A549 (cell line): ENCODE measurements around the gene PSMB10.

ENCODE experiments used
- CHD4 ChIP-seq: fragments of 200-600 bp; sonication (generic); IDR thresholded peaks from 2 replicates; pipeline ENCODE4 v1.6.1; 2016; ENCODE audit warnings: antibody characterized with exemption, mild to moderate bottlenecking, borderline replicate concordance
- HOXB13 ChIP-seq: fragments of 250-450 bp; sonication (Bioruptor Pico); IDR thresholded peaks from 2 replicates; pipeline ENCODE4 v1.5.0; 2020; ENCODE audit warnings: low read depth, mild to moderate bottlenecking, moderate library complexity
- KDM1A ChIP-seq: fragments of 200-600 bp; sonication (generic); IDR thresholded peaks from 2 replicates; pipeline ENCODE4 v1.6.1; 2016; ENCODE audit warnings: low read depth, mild to moderate bottlenecking
- MAZ ChIP-seq: fragments of 150-350 bp; IDR thresholded peaks from 2 replicates; pipeline ENCODE4 v1.6.1; 2014; ENCODE audit warnings: antibody characterized with exemption, low read depth, low read length, borderline replicate concordance
- RAD21 ChIP-seq, 2 experiments: fragments of >200 bp in 1 of 2; sonication (Bioruptor Twin) in 1 of 2; formaldehyde crosslinking in 1 of 2; IDR thresholded peaks in 1 of 2; conservative IDR thresholded peaks in 1 of 2; 2 replicates in 1 of 2; 3 replicates in 1 of 2; pipeline ENCODE4 v1.6.1; 2012 to 2018; ENCODE audit warnings: inconsistent platforms in 1 of 2
- RCOR1 ChIP-seq: fragments of 150-350 bp; IDR thresholded peaks from 2 replicates; pipeline ENCODE4 v1.6.1; 2014; ENCODE audit warnings: antibody characterized with exemption, low read length, low read depth
- TF ChIP-seq, protein P1 (sequence below): fragments of >200 bp; sonication (Bioruptor Twin); formaldehyde crosslinking; IDR thresholded peaks from 3 replicates; pipeline ENCODE4 v1.5.1; 2016
- TF ChIP-seq, protein P2 (sequence below): fragments of 450-650 bp; IDR thresholded peaks from 2 replicates; pipeline ENCODE4 v1.6.1; 2014; ENCODE audit warnings: antibody characterized with exemption
- TF ChIP-seq, protein P3 (sequence below): fragments of 200-600 bp; sonication (generic); IDR thresholded peaks from 2 replicates; pipeline ENCODE4 v1.6.1; 2016; ENCODE audit warnings: antibody characterized with exemption, mild to moderate bottlenecking, moderate library complexity

DNA sequence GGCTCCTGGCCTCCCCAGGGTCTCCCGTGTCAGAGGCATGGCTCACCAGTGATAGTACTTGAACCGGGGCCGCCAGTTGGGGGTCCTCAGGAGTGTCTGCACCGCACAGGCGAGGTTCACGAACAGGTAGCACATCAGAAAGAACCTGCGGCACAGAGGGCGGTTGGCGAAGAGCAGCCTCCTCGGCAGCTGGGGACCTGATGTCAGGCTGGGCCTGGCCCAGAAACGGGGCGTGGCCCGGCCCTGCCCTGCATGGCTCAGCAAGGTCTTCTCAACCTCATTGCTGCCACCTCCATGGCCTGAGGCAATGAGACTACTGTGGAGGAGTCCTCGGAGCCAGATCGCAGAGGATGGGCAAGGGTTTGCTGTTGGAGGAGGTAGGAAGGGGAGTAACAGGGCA is 11.4 kb upstream of the PSMB10 start:
- TF ChIP-seq, protein P1, sequence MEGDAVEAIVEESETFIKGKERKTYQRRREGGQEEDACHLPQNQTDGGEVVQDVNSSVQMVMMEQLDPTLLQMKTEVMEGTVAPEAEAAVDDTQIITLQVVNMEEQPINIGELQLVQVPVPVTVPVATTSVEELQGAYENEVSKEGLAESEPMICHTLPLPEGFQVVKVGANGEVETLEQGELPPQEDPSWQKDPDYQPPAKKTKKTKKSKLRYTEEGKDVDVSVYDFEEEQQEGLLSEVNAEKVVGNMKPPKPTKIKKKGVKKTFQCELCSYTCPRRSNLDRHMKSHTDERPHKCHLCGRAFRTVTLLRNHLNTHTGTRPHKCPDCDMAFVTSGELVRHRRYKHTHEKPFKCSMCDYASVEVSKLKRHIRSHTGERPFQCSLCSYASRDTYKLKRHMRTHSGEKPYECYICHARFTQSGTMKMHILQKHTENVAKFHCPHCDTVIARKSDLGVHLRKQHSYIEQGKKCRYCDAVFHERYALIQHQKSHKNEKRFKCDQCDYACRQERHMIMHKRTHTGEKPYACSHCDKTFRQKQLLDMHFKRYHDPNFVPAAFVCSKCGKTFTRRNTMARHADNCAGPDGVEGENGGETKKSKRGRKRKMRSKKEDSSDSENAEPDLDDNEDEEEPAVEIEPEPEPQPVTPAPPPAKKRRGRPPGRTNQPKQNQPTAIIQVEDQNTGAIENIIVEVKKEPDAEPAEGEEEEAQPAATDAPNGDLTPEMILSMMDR, result no peak
- TF ChIP-seq KDM1A (no peak), CHD4 (no peak), MAZ (no peak), HOXB13 (CRISPR knock-in tag) (no peak), RAD21 (conservative IDR thresholded peaks at IDR 0.05 in 1 of 2, IDR thresholded peaks at IDR 0.05 in 1 of 2) (no peak), RCOR1 (no peak)
- TF ChIP-seq, protein P2, sequence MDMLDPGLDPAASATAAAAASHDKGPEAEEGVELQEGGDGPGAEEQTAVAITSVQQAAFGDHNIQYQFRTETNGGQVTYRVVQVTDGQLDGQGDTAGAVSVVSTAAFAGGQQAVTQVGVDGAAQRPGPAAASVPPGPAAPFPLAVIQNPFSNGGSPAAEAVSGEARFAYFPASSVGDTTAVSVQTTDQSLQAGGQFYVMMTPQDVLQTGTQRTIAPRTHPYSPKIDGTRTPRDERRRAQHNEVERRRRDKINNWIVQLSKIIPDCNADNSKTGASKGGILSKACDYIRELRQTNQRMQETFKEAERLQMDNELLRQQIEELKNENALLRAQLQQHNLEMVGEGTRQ, result no peak
- TF ChIP-seq, protein P3, sequence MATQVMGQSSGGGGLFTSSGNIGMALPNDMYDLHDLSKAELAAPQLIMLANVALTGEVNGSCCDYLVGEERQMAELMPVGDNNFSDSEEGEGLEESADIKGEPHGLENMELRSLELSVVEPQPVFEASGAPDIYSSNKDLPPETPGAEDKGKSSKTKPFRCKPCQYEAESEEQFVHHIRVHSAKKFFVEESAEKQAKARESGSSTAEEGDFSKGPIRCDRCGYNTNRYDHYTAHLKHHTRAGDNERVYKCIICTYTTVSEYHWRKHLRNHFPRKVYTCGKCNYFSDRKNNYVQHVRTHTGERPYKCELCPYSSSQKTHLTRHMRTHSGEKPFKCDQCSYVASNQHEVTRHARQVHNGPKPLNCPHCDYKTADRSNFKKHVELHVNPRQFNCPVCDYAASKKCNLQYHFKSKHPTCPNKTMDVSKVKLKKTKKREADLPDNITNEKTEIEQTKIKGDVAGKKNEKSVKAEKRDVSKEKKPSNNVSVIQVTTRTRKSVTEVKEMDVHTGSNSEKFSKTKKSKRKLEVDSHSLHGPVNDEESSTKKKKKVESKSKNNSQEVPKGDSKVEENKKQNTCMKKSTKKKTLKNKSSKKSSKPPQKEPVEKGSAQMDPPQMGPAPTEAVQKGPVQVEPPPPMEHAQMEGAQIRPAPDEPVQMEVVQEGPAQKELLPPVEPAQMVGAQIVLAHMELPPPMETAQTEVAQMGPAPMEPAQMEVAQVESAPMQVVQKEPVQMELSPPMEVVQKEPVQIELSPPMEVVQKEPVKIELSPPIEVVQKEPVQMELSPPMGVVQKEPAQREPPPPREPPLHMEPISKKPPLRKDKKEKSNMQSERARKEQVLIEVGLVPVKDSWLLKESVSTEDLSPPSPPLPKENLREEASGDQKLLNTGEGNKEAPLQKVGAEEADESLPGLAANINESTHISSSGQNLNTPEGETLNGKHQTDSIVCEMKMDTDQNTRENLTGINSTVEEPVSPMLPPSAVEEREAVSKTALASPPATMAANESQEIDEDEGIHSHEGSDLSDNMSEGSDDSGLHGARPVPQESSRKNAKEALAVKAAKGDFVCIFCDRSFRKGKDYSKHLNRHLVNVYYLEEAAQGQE, result no peak
